GM18873 (cell line): ENCODE measurements around the gene YKT6.

Experiments
- ATAC-seq: cut with Tn5 transposase; IDR thresholded peaks from one replicate; pipeline ENCODE4 v1.9.1; 2021; ENCODE audit warnings: mild to moderate bottlenecking, moderate library complexity, moderate number of reproducible peaks; ENCODE audit not compliant: unreplicated experiment, low FRiP score

YKT6 gene

DNA sequence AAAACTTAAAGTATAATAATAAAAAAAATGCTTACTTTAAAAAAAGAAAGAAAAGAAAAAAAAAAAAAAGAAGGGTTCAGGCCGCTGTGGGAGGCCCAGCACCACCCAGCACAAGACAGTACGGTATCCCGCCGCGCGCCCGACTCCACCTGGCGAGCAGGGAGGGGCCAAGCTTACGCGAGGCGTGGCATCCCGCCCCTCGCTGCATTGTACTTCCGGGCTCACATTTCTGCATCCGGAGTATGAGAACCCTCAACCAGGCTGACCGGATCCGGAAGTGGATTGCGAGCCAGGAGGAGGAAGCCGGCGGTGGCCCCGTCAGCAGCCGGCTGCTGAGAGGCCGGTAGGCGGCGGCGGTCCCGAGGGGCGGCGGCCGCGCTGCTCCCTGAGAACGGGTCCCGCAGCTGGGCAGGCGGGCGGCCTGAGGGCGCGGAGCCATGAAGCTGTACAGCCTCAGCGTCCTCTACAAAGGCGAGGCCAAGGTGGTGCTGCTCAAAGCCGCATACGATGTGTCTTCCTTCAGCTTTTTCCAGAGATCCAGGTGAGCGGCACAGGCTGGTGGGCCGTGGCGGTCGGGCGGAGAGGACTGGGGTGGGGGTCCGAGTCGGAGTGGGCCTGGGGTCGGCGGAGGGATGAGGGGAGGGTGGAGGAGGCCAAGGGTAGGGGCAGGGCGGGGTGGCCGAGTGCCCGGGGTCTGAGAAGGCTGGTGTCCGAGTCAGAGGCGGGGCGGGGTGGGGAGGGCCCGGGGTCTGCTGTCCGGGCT, at the start of gene YKT6:
Gene YKT6 (plus strand): TSS at position 280 of the 763 bp plus-strand sequence. CDS start 158 bp downstream, at position 438.
- ATAC-seq, result peak; percentile 99

DNA sequence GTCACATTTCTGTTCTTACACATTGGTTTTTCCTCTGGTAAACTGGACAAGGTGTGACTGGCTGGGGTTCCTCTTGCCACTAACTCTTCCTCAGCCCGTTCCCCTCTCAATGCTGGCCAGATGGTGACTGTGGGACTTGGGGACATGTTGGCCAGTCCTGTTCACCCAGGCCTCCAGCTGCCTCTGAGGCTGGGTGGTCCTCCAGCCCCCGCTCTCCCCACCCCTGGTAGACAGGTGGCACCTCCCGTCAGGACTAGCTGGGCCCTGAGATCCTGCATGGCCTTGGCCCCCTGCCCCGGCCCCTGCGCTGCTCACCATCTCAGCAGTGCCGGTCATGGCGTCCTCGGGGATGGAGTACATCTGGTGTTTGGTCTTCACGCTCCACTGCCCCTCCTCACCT, 48.8 kb upstream of the YKT6 start:
- ATAC-seq, result no peak

DNA sequence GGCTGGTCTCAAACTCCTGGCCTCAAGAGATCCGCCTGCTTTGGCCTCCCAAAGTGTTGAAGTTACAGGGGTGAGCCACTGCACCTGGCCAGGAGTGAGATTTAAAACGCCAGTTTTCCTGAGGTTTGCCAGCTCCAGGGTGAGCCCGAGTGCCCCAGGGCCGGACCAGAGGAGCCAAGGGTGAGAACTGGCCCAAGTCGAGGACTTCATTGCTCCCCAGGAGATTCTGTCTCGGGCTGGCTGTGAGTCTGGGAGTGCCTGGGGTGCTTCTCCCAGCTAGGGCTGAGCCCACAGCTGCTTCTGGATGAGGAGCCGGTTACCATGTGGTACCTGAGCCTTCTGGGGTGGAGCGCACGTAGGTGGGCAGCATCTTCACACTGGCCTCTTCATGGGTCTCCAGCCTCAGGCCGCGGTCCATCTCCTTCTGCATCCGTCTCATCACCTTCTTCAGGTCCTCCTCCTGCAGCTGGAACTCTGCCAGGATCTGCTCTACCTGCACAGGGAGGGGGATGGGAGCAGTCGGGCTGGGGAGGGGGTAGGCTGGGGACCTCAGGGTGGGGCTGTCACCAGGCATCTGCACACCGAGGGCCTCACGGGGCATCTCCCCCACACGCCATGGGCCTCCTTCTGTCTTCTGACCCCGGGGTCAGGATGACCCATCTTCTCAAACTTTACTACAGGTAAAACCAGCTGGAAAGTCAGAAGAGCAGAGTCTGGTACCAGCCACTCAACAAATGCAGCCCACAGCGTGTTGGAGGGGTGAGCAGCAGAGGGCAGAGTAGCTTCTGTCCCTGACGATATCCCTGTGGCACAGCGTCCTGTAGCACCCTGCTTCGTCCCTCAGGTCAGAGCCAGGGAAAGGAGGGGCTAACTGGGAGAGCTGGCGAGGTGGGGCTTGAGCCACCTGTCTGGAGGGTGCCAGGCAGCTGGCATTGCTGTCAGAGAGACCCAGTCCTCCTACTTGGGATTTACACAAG, 47.5 kb upstream of the YKT6 start:
- ATAC-seq, result no peak

- no peak for ATAC-seq
These were observed 46.8 kb upstream of the YKT6 start for GRCh38 chr7:44153948-44154335.

DNA sequence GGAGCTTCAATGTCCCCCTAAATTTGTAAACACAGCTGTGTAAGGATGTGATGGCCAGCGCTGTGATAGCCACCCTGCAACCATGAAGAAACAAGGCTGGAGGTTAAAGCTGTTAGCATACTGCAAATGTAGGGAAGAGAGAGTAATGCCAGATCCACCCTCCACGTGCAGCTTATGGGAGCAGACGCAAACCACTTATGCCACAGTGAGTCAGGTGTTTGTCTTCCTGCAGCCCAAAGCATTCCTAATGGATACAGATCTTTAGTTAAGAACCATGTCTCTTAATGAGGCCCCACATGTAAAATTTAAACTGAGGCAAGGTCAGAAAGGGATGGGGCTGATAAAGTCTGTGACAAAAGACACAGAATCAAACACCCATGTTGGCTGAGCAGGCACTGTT, 46.1 kb upstream of the YKT6 start:
- ATAC-seq, result no peak

GRCh38 chr7:44155191-44156185, 45.3 kb upstream of the YKT6 start:
- no peak for ATAC-seq

- no peak for ATAC-seq
These were observed 44.2 kb upstream of the YKT6 start for GRCh38 chr7:44156453-44157010.

DNA sequence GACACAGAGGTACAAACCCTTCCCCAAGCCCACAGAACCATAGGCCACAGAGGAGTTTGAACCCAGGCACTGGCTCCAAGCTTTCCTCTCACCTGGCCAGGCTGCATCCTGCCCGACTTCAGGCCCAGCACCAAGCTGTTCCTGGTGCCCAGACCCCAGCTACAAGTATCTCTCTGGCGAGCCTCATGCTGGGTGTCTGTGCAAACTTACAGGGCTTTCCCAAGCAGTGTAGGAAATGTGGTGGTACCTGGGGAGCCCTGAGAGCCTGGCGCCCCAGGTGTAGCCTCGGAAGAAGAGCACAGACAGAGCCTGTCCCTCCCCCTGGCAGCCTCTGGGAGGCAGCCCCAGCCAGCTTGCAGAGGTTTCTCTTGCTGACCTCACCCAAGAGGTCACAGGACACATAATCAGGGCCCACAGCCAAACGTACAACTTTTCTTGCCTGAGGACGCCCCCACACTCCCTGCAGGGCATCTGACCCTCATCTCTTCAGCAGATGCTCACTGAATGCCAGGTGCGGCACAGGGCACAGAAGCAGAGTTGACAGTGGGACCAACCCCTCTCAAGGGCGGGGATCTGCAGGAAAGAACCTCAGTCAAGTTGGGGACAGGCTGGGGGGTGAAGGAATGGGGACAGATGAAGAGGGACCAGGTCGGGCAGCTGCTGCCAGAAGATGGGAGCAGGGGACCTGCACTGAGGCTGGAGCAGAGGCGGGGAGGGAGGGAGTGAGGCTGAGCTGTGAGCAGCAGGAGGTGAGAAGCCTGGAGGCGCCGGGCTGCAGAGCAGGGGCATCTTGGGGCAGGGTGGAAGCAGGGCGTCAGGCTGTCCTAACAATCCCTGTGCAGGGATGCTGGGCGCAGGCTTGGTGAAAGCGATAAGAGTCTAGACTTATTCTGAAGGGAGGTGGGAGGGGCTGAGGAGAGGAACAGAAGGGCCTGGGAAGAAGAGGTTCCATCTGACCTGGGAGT, 43.4 kb upstream of the YKT6 start:
- ATAC-seq, result no peak

GRCh38 chr7:44158096-44158872, 42.5 kb upstream of the YKT6 start:
- no peak for ATAC-seq

GRCh38 chr7:44158873-44159631, 41.7 kb upstream of the YKT6 start:
- no peak for ATAC-seq

GRCh38 chr7:44159824-44160630, 40.8 kb upstream of the YKT6 start:
- ATAC-seq, result no peak

DNA sequence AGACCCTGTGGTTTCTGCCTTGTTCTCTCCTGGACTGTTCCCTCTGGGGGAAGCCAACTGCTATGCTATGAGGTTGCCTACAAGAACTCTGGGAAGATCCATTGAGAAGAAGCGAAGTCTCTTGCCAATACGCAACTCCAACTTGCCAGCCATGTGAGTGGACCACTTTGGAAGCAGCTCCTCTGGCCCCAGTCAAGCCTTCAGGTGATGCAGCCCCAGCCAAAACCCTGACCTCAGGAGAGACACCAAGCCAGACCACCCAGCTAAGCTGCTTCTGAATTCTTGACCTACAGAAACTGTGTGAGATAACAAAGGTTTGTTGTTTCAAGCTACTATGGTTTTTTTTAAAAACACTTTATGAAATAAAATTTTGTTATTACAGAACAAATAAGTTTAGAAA, 39.4 kb upstream of the YKT6 start:
- no peak for ATAC-seq

- no peak for ATAC-seq
These were observed 38.6 kb upstream of the YKT6 start for GRCh38 chr7:44162179-44162578.

DNA sequence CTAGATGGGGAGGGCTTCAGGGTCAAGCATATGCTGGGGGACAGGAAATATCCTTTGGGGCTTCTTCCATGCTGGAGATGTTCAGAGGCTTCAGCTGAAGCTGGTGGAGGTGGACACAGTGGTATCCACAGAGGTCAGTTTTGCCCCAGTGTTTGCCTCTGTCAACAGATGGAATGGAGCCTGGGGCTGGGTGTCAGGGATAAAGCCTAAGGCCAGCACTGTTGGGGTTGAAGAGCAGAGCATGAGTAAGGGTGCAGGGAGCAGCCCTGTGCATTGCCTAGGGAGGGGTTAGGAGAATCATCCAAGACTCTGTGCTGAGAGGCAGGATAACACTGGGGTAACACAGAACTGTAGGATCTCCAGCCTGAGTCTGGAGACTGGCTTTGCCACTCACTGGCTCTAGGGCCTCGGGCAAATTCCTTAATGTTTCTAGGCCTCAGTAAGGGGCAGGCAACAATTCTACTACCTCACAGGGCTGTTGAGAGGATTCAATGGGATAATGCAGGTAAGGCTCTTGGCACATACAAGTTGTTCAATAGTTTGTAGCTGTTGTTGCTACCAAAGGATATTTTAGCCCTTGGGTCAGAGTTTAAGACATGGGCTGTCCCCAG, 37.9 kb upstream of the YKT6 start:
- no peak for ATAC-seq

DNA sequence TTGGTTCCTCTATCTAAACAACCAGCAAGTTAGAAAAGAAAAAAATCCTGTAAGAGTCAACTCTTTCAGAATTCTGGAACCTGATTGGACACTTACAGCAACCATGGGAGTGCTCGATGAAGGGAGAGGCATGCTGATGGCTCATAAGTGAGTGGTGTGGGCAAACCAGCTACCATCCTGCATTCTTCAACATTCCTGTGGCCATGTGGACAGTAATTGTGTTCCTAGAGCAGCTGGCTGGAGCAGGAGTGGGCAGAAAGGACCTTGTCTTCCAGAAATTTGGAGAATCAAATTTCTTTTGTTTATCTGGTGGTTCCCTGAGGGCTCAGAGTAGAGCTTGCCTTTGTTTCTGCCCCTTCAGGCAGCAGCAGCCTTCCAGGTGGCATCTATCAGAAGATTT, 37.2 kb upstream of the YKT6 start:
- ATAC-seq, result no peak

DNA sequence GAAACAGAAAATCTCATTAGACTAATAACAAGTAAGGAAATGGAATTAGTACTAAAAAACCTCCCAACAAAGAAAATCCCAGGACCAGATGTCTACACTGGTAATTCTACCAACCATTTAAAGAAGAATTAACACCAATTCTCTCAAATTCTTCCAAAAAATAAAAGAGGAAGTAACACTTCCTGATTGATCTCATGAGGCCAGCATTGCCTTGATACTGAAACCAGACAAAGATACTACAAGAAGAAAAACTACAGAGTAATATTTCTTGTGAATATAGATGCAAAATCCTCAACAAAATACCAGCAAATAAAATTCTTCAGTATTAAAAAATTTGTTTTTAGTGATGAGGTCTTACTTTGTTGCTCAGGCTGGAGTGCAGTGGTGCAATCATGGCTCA, 32.9 kb upstream of the YKT6 start:
- no peak for ATAC-seq
